ENCODE data around the gene TMEM222. TPM values are rescaled to one million over a fixed set of nuclear protein-coding genes. Genes with fewer than 3 reads are reported as not detected.

The TMEM222 gene
- total and polyA plus RNA-seq, 2 of the 4 experiments (the other 2 are of a cell fraction), result 19.9 to 54.1 TPM

GRCh38 chr1:27377760-27378495, 56.0 kb downstream of the TMEM222 start:
- no peak for DNase-seq
- in situ Hi-C loops (cut with MboI; ENCODE audit: low sequenced_read_pairs) (no loop called here), intact Hi-C loops (cut with micrococcal nuclease) (no loop called here), dilution Hi-C loops (cut with HindIII; ENCODE audit: low sequenced_read_pairs, unreplicated experiment) (no loop called here)
- Histone ChIP-seq H3K9ac (ENCODE audit: low read depth, low read length) (no peak overlapping the region), H3K4ac (ENCODE audit: low read depth, low read length) (no peak overlapping the region), H3K79me1 (ENCODE audit: low read depth in 1 of 2, low read length in 2 of 2) (no peaks in the 10 kb centered on the region), H3K27ac (ENCODE audit: insufficient read depth, low read length) (no peak overlapping the region), H3K56ac (ENCODE audit: extremely low read depth, insufficient read depth, low read length) (no peak overlapping the region), H3K23ac (ENCODE audit: low read depth, low read length) (no peak overlapping the region), H3K18ac (ENCODE audit: low read depth, low read length) (no peak overlapping the region), H4K5ac (ENCODE audit: low read depth, low read length) (no peak overlapping the region), H2AK9ac (replicated peaks; ENCODE audit: low read depth, low read length, poor library complexity) (no peak overlapping the region), H4K8ac (ENCODE audit: low read depth in 2 of 2, low read length in 2 of 2) (no peak overlapping the region), H3K9me3 (ENCODE audit: control insufficient read depth, insufficient read depth, low read length) (no peaks in the 10 kb centered on the region), H2AK5ac (ENCODE audit: low read depth, low read length) (no peak overlapping the region), H3K27me3 (ENCODE audit: control insufficient read depth, insufficient read depth, low read length) (peaks cover 37% of the 10 kb centered on the region), H4K20me1 (ENCODE audit: insufficient read depth, low read length) (no peaks in the 10 kb centered on the region; the same call in 1 of the 2 replicates), H3K14ac (replicated peaks; ENCODE audit: low read depth, low read length) (no peak overlapping the region), H2BK5ac (ENCODE audit: low read depth, low read length, poor library complexity, severe bottlenecking) (no peak overlapping the region), H2AFZ (replicated peaks; ENCODE audit: low read length, poor library complexity) (no peak overlapping the region), H3K4me3 (ENCODE audit: insufficient read depth, low read depth, low read length) (no peak overlapping the region), H3K4me2 (ENCODE audit: low read depth, low read length) (no peak overlapping the region), H2BK20ac (ENCODE audit: low read depth, low read length) (no peak overlapping the region), H3K9me1 (ENCODE audit: insufficient read depth, low read length) (no peaks in the 10 kb centered on the region), H3K4me1 (ENCODE audit: control insufficient read depth, insufficient read depth, low read length) (no peaks in the 10 kb centered on the region), H3K36me3 (ENCODE audit: control insufficient read depth, insufficient read depth, low read length) (no peaks in the 10 kb centered on the region), H2BK120ac (ENCODE audit: low read depth, low read length) (no peak overlapping the region), H4K91ac (ENCODE audit: insufficient read depth, low read depth, low read length) (no peak overlapping the region), H2BK15ac (ENCODE audit: low read depth, low read length) (no peak overlapping the region)
- TF ChIP-seq CTCF (conservative IDR thresholded peaks at IDR 0.05; ENCODE audit: low read depth, low read length), result no peak
- no peak for TF ChIP-seq MAZ (IDR thresholded peaks at IDR 0.05; ENCODE audit: borderline replicate concordance, low read depth, low read length)
- CTCF ChIA-PET, result interaction anchor here (0.6 to 1.3 kb wide), 2 partner anchors 11 to 76 kb away, joined by 3 read pairs; partner anchors contain the start of gene MAP3K6
- no CpG with 5 or more reads among the region's 12 CpGs for WGBS, 2 experiments (ENCODE audit: extremely low coverage in 2 of 2, insufficient read length in 1 of 2)
- no TSS peak for BruUV-seq (replicated peaks)
- POLR2A ChIA-PET (ENCODE audit: unreplicated experiment), result no interaction called here
- ATAC-seq (ENCODE audit: low read depth), result no peak

All from IMR-90 (cell line).